ENCODE data around the gene SLC9A7.

GRCh38 chrX:46573331-46573891 lies 185.5 kb downstream of the SLC9A7 start, which contains the start of gene CHST7:
- peak; percentile 33 to 38 for TF ChIP-seq CTCF (IDR thresholded peaks at IDR 0.05; ENCODE audit: extremely low read depth in 1 of 2, insufficient read depth in 1 of 2, low read depth in 1 of 2, low read length in 2 of 2)
- no peak for TF ChIP-seq MYC (IDR thresholded peaks at IDR 0.05; ENCODE audit: low read depth, low read length)
